Activated CD4-positive, alpha-beta memory T cell treated with anti-CD3 and anti-CD28 coated beads for 36 hours (primary cell): ENCODE data around the gene SRBD1. TPM values are rescaled to one million over a fixed set of nuclear protein-coding genes. Genes with fewer than 3 reads are reported as not detected.

Source experiments
- CTCF ChIA-PET: fragments of 350-600 bp; sonication (Branson Sonifier 250); formaldehyde crosslinking; loops from one replicate; lab custom pipeline; 2021; ENCODE audit warnings: antibody characterized with exemption, inconsistent platforms; lab: Charles Lee
- POLR2A ChIA-PET: fragments of 350-600 bp; sonication (Branson Sonifier 250); formaldehyde crosslinking; loops from one replicate; lab custom pipeline; 2021; ENCODE audit warnings: antibody characterized with exemption; lab: Charles Lee
- DNase-seq: peaks from one replicate; pipeline ENCODE4 v3.0.0-alpha.2; 2020
- H3K27ac Mint-ChIP-seq: one replicate; pipeline ENCODE4 v1.8.0; 2021; ENCODE audit warnings: mixed read lengths
- H3K27me3 Mint-ChIP-seq: one replicate; pipeline ENCODE4 v1.8.0; 2021; ENCODE audit warnings: mixed read lengths
- H3K36me3 Mint-ChIP-seq: one replicate; pipeline ENCODE4 v1.8.0; 2021; ENCODE audit warnings: mixed read lengths
- H3K4me1 Mint-ChIP-seq: one replicate; pipeline ENCODE4 v1.8.0; 2021; ENCODE audit warnings: low read depth, mixed read lengths
- H3K4me3 Mint-ChIP-seq: one replicate; pipeline ENCODE4 v1.8.0; 2021; ENCODE audit warnings: mild to moderate bottlenecking, mixed read lengths
- H3K9me3 Mint-ChIP-seq: one replicate; pipeline ENCODE4 v1.8.0; 2021; ENCODE audit warnings: mixed read lengths
- intact Hi-C: fragments of 100-400 bp; cut with micrococcal nuclease; formaldehyde crosslinking; loops from one replicate; pipeline ENCODE4 v1.15.1; 2023
- total RNA-seq, 2 experiments: library from RNA; stranded (reverse); gene quantifications; one replicate each; pipeline ENCODE4 v1.2.3, GENCODE V29; 2021

SRBD1 gene
- total RNA-seq, 2 experiments from 2014 or later: 19.3 to 20.5 TPM

DNA sequence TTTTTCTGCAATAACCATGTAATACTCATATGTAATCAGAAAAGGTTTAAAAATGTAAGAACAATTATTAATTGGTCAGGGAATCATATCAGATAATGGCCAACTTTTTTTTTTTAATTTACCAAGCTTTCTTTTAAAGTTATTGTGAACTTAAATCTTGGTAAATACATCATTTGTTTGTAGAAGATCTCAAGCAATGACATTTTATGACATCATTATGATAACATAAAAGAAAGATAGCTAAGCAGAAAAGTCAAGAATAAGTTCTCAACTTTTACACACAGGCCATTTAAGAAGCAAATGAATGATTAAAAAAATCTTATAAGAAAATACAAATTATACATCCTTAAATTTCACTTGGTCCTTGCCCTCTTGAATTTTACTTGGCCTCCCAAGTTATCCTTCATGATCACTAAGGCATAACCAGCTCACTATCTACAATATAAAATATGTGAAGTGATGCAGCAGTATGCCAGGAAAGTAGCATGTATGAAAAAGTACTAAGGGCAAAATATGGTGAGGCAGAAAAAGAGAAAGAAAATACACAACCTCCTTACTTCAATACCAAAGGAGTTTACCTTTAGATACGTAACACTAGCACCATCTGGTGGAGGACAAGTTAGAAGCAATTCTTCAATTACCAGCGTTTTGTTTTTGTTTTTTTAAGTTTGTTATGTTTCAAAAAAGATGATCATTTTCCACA is 116.6 kb downstream of the SRBD1 start:
- ChIA-PET CTCF (interaction anchor here (0.7 to 6.9 kb wide), 17 partner anchors 8 to 536 kb away, joined by 3 to 134 read pairs (median 3); no protein-coding TSS in a partner anchor), POLR2A (no interaction called here)
- intact Hi-C loops: loop anchor here (1.0 to 10.0 kb wide), 2 partner anchors 512 to 1130 kb away; partner anchors contain the start of genes CAMKMT and PREPL
- H3K36me3 Mint-ChIP-seq: peaks cover 2% of the 10 kb centered on the region
- no peak for DNase-seq
- H3K27ac Mint-ChIP-seq: no peak overlapping the region
- peaks cover 41% of the 10 kb centered on the region for H3K4me1 Mint-ChIP-seq
- H3K9me3 Mint-ChIP-seq: no peaks in the 10 kb centered on the region
- H3K27me3 Mint-ChIP-seq: no peaks in the 10 kb centered on the region
- H3K4me3 Mint-ChIP-seq: no peak overlapping the region

DNA sequence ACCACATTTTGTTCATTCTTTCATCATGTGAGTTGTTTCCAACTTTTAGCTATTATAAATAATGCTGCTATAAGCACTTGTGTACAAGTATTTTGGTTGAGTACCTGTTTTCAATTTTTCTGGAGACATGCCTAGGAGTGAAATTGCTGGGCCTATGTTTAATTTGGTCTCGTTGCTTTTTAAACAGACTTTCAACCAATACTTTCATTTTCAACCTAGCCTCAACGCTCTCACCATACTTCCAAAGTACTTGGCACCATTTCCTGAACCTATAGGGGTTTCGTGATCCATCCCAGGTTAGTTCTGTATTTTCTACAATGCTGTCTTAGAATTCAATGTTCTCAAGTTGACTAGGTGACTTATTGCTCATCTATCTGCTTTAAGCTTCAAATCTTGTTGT is 126.1 kb downstream of the SRBD1 start:
- Mint-ChIP-seq H3K4me3 (no peak overlapping the region), H3K27ac (no peak overlapping the region), H3K9me3 (no peaks in the 10 kb centered on the region), H3K4me1 (peaks cover 4% of the 10 kb centered on the region), H3K27me3 (no peaks in the 10 kb centered on the region), H3K36me3 (peaks cover 22% of the 10 kb centered on the region)
- intact Hi-C loops: no loop called here
- CTCF ChIA-PET: no interaction called here
- POLR2A ChIA-PET: no interaction called here
- DNase-seq: no peak

DNA sequence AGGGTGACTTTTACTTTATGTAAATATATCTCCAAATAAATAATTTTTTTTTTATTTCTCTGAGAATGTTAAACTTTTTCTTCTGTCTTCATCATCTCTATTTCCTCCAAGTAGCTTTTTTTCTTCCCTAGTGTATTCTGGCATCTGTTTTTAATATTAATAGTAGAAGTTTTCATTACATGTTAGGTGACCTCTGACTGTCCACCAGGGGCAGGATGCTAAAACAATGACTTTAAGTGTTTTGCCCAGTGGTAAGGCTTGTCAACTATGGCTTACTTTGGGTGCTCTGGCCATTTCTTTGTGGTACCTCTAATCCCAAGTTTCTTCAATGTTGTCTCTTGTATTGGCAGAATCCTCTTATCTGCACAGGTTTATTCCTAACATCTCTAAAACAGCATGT is 127.1 kb downstream of the SRBD1 start:
- no peak overlapping the region for H3K4me3 Mint-ChIP-seq

DNA sequence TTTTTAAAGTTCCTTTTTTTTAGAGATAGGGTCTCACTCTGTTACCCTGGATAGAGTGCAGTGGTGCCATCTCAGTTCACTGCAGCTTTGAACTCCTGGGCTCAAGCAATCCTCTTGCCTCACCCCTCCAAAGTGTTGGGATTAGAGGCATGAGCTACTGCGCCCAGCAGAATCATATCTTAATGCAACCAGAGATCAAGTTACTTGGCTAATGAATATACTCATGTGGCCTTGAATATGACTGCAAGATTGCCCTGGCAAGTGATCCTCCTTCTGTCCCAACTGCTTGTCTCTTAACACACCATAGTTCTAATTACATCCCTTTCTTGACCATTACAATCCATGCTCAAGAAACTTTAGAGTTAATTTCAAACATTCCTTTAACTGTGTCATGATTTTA is 133.5 kb downstream of the SRBD1 start:
- no peaks in the 10 kb centered on the region for H3K4me1 Mint-ChIP-seq
- intact Hi-C loops: no loop called here
- peaks cover 32% of the 10 kb centered on the region for H3K36me3 Mint-ChIP-seq
- no peak overlapping the region for H3K27ac Mint-ChIP-seq
- ChIA-PET CTCF (no interaction called here), POLR2A (no interaction called here)
- H3K4me3 Mint-ChIP-seq: no peak overlapping the region
- no peaks in the 10 kb centered on the region for H3K27me3 Mint-ChIP-seq
- DNase-seq: no peak
- no peaks in the 10 kb centered on the region for H3K9me3 Mint-ChIP-seq

More for the DNA sequence above, 127.1 kb downstream of the SRBD1 start:
- peaks cover 4% of the 10 kb centered on the region for H3K4me1 Mint-ChIP-seq
- no peak for DNase-seq
- no peaks in the 10 kb centered on the region for H3K27me3 Mint-ChIP-seq
- ChIA-PET CTCF (no interaction called here), POLR2A (no interaction called here)
- H3K27ac Mint-ChIP-seq: no peak overlapping the region
- peaks cover 25% of the 10 kb centered on the region for H3K36me3 Mint-ChIP-seq
- intact Hi-C loops: no loop called here
- no peaks in the 10 kb centered on the region for H3K9me3 Mint-ChIP-seq

DNA sequence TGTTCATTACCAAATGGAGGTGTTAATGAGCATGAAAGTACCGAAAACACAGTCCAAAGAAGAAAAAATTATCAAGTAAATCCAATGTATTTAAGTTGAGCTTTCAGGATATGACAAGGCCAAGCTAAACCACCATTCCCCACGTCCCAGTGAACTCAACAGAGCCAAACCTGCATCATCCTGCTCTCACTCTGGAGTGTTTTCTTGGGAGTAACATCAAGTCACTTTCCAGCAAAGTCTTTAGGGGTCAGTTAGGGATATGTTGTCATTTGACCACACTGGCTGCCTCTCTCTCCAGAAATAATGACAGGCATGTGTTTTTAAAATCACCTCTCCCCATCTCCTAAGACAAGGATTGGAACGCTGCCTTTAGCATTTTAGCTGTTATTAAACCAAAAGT is 140.5 kb downstream of the SRBD1 start:
- DNase-seq: no peak
- Mint-ChIP-seq H3K27ac (no peak overlapping the region), H3K4me1 (peaks cover 2% of the 10 kb centered on the region), H3K9me3 (no peaks in the 10 kb centered on the region), H3K36me3 (peaks cover 12% of the 10 kb centered on the region), H3K4me3 (no peak overlapping the region), H3K27me3 (no peaks in the 10 kb centered on the region)
- ChIA-PET POLR2A (no interaction called here), CTCF (no interaction called here)
- intact Hi-C loops: no loop called here

DNA sequence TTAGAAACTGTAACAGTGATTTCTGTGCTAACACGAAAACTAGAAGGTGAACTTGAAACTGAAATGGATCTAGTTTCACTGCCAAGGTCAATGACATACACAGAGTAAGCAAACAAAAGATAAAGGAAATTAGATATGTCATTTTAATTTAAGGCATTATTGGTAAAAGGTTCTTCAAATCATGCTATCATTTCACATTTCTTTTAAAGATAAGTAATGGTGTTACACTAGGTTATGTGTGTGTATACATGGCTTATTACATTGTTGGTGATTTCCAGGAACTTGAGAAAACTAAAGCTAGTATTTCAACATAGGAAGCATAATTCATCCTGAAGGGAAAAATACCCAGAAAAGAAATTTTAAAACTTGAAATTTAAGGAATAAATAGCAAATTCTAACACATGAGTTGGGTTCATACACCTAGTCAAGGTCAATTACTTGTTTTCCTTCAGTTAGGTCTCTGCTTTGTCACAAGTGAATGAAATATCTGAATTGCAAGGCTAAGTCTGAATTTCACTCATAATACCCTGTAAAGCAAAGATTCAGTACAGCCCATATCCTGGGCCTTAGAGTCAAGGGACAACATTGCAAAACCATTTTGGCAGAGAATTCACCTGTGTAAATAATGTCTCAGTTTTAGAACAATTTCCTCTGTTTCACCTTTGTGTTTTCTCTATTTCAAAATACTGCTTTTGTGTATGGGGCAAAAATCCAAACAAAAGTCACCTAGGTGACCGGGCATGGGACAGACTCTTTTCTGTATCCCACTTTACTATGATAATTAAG is 141.6 kb downstream of the SRBD1 start:
- POLR2A ChIA-PET: no interaction called here
- CTCF ChIA-PET: no interaction called here

DNA sequence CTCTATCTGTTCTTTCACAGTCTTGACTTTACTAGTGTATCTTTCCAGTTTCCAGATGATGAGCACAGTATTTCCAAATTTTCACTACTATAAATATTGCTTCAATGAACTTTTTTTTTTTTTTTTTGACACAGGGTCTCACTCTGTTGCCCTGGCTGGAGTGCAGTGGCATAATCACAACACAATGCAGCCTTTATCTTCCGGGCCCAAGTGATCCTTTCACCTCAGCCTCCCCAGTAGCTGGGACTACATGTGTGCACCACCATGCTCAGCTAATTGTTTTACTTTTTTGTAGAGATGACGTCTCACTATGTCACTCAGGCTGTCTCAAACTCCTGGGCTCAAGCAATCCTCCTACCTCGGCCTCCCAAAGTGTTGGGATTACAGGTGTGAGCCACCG is 142.8 kb downstream of the SRBD1 start:
- CTCF ChIA-PET: no interaction called here
- Mint-ChIP-seq H3K9me3 (no peaks in the 10 kb centered on the region), H3K27me3 (no peaks in the 10 kb centered on the region), H3K4me3 (no peak overlapping the region), H3K4me1 (peaks cover 2% of the 10 kb centered on the region), H3K27ac (no peak overlapping the region), H3K36me3 (peaks cover 4% of the 10 kb centered on the region)
- POLR2A ChIA-PET: no interaction called here
- DNase-seq: no peak
- intact Hi-C loops: no loop called here

More for the DNA sequence above, 141.6 kb downstream of the SRBD1 start:
- H3K36me3 Mint-ChIP-seq: peaks cover 5% of the 10 kb centered on the region
- no peaks in the 10 kb centered on the region for H3K9me3 Mint-ChIP-seq
- no peaks in the 10 kb centered on the region for H3K27me3 Mint-ChIP-seq
- H3K4me3 Mint-ChIP-seq: no peak overlapping the region
- intact Hi-C loops: no loop called here
- H3K4me1 Mint-ChIP-seq: peaks cover 2% of the 10 kb centered on the region
- no peak for DNase-seq
- H3K27ac Mint-ChIP-seq: no peak overlapping the region

DNA sequence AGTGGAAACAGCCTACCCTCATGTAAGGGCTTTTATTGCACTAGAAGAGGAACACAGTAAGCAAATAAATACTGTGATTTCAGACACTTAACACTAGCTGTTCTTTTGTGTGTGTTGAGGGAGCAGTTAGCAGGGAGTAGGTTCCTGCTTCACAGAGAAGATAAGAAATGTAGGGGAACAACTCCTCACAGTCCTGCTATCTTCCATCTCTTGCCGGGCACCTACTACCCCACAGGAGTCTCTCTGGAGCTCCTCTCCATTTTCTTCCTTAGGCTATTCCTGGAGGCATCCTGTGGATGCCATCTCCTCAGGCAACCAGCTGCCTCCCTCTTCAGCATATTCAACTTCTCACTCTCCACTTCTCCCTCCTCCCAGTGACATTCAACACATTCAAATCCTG is 145.0 kb downstream of the SRBD1 start:
- Mint-ChIP-seq H3K4me3 (no peak overlapping the region), H3K27ac (no peak overlapping the region), H3K4me1 (peaks cover 2% of the 10 kb centered on the region), H3K9me3 (no peaks in the 10 kb centered on the region), H3K27me3 (no peaks in the 10 kb centered on the region), H3K36me3 (peaks cover 8% of the 10 kb centered on the region)
- intact Hi-C loops: no loop called here
- DNase-seq: no peak
- ChIA-PET POLR2A (no interaction called here), CTCF (no interaction called here)

DNA sequence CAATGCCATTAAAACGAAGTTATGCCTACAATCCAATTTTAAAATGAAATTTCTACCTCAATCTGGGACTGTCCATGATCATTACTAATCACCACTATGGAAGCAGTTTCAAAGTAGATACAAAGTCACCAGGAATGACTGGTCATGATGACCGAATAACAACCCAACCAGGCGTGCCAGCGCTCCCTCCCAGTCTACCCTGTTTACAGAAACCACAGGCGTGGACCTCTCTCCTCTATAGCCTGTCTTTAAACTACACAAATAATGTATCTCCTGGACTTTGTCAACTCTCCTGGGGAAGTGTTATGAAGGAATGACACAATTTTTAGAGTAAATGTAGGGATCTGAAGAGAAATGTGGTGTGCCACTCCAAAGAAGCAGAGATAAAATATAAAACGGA is 150.2 kb downstream of the SRBD1 start:
- intact Hi-C loops: no loop called here
- no peak overlapping the region for H3K4me3 Mint-ChIP-seq
- H3K36me3 Mint-ChIP-seq: peaks cover 15% of the 10 kb centered on the region
- H3K4me1 Mint-ChIP-seq: no peaks in the 10 kb centered on the region
- POLR2A ChIA-PET: no interaction called here
- no peak for DNase-seq
- H3K9me3 Mint-ChIP-seq: no peaks in the 10 kb centered on the region
- H3K27me3 Mint-ChIP-seq: no peaks in the 10 kb centered on the region
- no peak overlapping the region for H3K27ac Mint-ChIP-seq
- CTCF ChIA-PET: no interaction called here

DNA sequence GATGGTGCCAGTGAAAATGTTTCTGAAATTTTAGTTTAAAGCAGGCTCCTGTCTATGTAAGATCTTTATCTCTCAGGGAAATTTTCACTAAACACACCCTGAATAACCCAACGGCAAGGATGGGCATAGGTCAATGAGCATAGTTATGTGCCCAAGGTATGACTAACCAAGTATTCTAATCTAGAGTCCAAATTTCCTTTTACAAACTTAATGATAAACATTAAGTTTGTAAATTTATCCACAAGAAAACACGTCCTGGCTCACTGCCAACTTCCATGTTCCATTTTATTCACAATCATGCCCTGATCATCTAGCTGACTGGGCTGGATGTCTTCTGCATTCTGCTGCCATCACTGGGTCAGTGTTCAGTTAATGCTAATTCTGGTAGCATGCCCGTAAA is 151.2 kb downstream of the SRBD1 start:
- Mint-ChIP-seq H3K36me3 (peaks cover 15% of the 10 kb centered on the region), H3K27ac (no peak overlapping the region), H3K9me3 (no peaks in the 10 kb centered on the region), H3K4me3 (no peak overlapping the region), H3K27me3 (no peaks in the 10 kb centered on the region), H3K4me1 (no peaks in the 10 kb centered on the region)
- CTCF ChIA-PET: no interaction called here
- no peak for DNase-seq
- intact Hi-C loops: no loop called here
- POLR2A ChIA-PET: no interaction called here

DNA sequence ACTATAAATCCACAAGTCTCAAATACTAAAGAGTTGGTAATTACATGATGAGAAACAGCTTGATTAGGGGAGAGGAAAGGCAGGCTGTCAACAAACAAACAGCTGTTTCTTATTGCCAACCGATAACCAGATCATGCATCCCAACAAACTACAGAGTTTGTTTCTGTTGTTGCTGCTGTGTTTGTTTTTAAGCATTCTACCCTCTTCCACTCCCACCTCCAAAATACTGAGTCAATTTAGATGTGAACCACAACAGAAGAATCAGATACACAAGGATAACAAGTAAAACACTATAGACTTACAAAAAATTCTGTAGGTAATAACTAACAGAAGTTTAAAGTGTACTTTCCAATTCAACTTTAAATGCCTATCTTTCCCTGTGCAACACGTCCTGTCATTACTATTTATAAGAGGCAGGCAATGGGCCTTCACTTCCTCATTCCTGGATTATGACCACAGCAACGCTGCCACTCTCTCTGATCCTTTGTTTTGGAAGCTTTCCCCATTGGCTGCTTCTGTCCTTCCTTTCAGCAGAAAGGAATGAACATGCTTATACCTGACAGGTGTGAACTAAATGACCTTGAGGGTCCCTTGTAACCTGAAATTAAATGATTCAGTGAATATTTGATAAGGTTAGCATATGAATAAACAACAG is 152.0 kb downstream of the SRBD1 start:
- H3K27me3 Mint-ChIP-seq: no peaks in the 10 kb centered on the region
- no peaks in the 10 kb centered on the region for H3K9me3 Mint-ChIP-seq
- intact Hi-C loops: no loop called here
- H3K36me3 Mint-ChIP-seq: peaks cover 15% of the 10 kb centered on the region
- H3K4me1 Mint-ChIP-seq: no peaks in the 10 kb centered on the region
- CTCF ChIA-PET: no interaction called here
- POLR2A ChIA-PET: no interaction called here
- no peak overlapping the region for H3K4me3 Mint-ChIP-seq
- no peak for DNase-seq
- H3K27ac Mint-ChIP-seq: no peak overlapping the region

DNA sequence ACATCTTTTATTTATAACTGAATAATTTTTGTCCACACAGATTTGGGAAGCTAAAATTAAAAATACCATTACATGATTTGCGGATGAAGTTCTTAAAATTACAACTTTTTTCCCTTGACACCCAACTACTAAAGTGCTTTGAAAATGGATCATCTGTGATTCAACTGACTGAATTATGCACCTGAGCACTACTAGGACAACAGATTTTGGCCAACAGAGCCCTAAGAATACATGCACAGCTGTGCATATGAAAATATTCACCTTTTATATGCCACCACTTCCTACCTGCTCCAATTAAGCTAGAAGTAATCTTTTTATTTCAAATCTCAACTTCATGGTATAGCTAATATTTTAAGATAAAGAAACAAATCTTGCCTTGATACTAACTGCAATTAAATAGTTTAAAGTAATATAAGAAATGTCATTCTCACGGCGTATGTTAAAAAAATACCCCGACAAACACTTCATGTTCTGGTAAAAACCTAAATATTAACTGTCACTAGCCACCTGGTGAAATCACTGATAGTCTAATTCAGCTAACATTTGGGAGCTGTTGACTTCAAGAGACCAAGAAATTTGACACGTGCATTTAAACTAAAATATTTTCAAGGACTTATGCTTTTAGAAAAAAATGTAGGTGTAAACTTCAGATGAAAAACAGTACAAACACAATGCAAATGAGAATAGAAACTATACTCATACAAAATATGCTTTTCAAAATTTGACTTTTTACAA is 153.7 kb downstream of the SRBD1 start:
- CTCF ChIA-PET: no interaction called here
- intact Hi-C loops: no loop called here
- POLR2A ChIA-PET: no interaction called here
- H3K27ac Mint-ChIP-seq: no peak overlapping the region
- no peak overlapping the region for H3K4me3 Mint-ChIP-seq
- no peaks in the 10 kb centered on the region for H3K9me3 Mint-ChIP-seq
- no peak for DNase-seq
- no peaks in the 10 kb centered on the region for H3K4me1 Mint-ChIP-seq
- H3K27me3 Mint-ChIP-seq: no peaks in the 10 kb centered on the region
- peaks cover 11% of the 10 kb centered on the region for H3K36me3 Mint-ChIP-seq
